Hepatic stellate cell (primary cell): ENCODE measurements around the gene TASP1.
"Not testable (repeated sequence)": the region's sequence is repeated elsewhere in the genome, so short reads cannot be mapped to it uniquely, and the experiment has no call there.

Experiments used
- DNase-seq: peaks from one replicate; pipeline ENCODE4 v3.0.0; 2011; ENCODE audit warnings: low spot score

Gene TASP1

DNA sequence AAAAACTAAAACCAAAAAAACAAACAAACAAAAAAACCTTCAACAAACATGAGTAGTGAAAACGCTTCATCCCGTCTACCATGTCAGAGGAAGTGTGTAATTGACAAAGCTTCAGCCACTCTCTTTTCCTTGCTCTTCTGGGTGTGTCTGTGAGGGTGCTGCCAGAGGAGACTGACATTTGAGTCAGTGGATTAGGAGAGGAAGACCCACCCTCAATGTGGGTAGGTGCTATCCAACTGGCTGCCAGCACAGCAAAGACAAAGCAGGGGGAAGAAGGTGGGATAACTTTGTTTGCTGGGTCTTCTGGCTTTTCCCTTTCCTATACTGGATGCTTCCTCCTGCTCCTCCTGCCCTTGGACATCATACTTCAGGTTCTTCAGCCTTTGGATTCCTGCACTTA is 145.6 kb downstream of the TASP1 start:
- no peak for DNase-seq

DNA sequence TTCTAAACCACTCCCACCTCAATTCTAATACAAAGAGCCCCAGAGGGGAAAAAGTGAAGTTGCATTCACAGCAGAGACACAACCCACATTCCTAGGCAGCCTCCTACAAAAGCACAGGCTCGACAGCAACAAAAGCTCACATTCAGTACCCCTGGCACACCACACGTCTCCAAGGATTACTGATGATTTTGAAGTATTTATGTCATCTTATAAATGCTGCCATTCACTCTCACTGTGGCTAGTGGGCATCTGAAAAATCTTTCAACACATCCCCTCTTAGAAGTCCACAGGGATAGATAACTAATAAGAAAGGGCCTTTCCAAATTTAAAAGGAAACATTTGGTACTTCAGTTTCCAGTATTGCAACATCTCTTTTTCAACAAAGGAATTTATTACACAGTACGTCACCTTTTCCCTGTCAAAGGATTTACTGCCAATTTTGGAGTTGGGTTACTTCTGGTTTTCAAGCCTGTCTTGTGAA is 146.7 kb downstream of the TASP1 start:
- no peak for DNase-seq

GRCh38 chr20:13487202-13487601 is 151.5 kb downstream of the TASP1 start:
- no peak for DNase-seq

GRCh38 chr20:13486694-13487093 is 152.0 kb downstream of the TASP1 start:
- no peak for DNase-seq

DNA sequence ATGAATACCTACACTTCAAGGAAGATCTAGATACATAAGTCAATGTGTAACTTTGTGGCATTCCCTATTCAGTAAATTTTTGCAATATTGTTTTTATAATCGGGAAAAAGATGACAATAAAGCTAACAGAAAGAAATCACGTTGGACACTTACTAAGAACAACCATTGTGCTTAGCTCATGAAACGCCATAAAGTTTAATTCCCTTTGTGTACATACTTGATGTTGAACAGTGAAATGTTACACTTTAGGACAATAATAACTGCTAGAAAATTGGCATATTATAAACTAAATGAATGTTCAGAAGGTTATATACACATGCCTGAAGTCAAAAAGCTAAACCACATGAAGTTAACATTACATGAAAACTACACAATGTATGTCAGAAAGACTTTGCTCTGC is 153.2 kb downstream of the TASP1 start:
- DNase-seq: no peak

DNA sequence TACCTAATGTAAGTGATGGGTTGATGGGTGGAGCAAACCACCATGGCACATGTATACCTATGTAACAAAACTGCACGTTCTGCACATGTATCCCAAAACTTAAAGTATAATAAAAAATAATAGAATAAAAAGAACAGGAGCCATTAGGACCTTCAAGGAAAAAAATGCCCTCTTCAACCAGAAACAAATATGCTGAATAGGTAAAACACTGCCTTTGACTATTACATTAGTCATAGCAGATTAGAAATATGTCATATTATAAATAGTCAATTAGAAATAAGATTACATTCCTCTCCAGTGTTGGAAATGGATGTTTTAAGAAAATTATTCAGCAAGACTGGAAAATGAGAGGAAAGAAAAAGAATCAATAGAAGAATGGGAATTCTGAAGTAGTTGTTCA is 153.7 kb downstream of the TASP1 start:
- not testable (repeated sequence) for DNase-seq

- not testable (repeated sequence) for DNase-seq
These were observed 155.3 kb downstream of the TASP1 start for GRCh38 chr20:13483472-13483871.

- no peak for DNase-seq
These were observed 160.4 kb downstream of the TASP1 start for GRCh38 chr20:13478366-13478765.

DNA sequence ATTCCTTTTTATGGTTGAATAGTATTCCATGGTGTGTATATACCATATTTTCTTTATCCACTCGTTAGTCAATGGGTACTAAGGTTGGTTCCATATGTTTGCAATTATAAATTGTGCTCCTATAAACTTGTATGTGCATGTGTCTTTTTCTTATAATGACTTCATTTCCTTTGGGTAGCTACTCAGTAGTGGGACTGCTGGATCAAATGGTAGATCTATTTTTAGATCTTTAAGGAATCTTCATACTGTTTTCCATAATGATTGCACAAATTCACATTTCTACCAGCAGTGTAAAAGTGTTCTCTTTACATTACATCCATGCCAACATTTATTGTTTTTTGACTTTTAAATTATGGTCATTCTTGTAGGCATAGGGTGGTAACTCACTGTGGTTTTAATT is 164.3 kb downstream of the TASP1 start:
- DNase-seq: no peak

GRCh38 chr20:13469262-13469661 is 169.5 kb downstream of the TASP1 start:
- DNase-seq: no peak

DNA sequence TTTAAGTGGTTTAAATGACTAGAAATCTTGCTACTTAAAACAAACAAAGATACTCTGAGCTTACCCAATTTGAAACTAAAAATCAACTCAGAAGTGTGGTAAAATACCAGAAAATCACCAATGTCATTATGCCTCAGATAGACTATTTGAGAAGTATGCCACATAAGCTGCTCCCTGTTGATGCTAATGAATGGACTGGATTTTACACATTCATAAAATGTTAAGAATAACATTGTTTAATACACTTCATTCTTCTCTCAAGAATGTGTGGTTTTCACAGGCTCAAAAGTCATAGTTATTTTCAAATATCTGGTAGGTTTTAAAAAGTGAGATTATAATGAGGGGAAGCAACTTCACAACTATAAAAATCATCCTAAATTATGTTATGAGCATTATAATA is 170.6 kb downstream of the TASP1 start:
- no peak for DNase-seq

DNA sequence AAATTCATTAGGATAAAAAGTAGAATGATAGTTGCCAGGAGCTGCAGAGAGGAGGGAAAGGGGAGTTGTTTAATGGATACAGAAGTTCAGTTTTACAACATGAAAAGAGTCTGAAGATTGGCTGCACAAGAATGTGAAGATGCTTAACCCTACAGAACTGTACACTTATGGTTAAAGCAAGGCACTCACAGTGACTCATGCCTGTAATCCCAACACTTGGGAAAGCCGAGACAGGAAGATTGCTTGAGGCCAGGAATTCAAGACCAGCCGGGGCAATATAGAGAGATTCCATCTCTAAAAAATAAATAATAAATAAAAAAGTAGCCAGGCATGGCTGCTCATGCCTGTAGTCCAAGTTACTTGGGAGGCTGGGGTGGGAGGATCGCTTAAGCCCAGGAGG is 174.0 kb downstream of the TASP1 start:
- no peak for DNase-seq

GRCh38 chr20:13461849-13462458 is 176.8 kb downstream of the TASP1 start:
- no peak for DNase-seq

GRCh38 chr20:13458860-13459451 is 179.8 kb downstream of the TASP1 start:
- peak; percentile 22 for DNase-seq

DNA sequence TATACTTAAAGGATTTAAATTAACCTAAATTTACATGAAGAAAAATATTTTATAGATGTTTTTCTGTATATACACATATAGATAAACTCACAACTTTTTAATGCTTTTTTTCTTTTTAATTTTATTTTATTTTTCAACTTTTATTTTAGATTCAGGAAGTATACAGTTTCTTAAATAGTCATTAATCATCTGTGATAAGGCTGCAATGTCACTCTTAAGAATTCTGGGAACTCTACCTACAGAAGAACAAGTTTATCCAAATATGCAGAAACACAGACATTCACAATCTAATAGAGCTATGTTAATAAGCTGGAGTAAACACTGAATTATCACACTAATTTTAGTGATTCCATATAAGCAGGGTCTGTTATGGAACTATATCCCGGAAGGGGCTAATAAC is 181.2 kb downstream of the TASP1 start:
- no peak for DNase-seq

- no peak for DNase-seq
These were observed 183.0 kb downstream of the TASP1 start for GRCh38 chr20:13455713-13456112.

DNA sequence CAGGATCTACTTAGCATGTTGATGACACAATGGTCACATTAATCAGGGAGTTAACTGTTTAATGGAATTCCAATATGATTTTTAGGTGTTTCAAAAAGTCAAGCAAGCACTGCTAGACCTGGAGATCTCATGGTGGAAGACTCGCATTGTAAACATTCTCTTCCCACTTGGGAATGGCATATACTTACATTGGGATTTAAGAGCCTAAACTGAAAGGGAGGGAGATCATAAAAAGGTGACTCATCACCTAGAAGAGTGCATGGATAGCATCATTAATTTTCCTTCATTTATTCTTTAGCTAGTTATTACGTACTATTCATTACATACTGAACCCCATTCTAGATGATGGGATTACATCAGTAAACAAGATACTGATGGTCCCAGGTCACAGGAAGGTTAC is 185.4 kb downstream of the TASP1 start:
- DNase-seq: no peak

- no peak for DNase-seq
These were observed 186.1 kb downstream of the TASP1 start for GRCh38 chr20:13452470-13453124.

- DNase-seq: no peak
These were observed 188.8 kb downstream of the TASP1 start for GRCh38 chr20:13449868-13450434.

- DNase-seq: no peak
These were observed 191.1 kb downstream of the TASP1 start for GRCh38 chr20:13447385-13448180.

- DNase-seq: no peak
These were observed 195.0 kb downstream of the TASP1 start for GRCh38 chr20:13443690-13444089.

- DNase-seq: no peak
These were observed 195.7 kb downstream of the TASP1 start for GRCh38 chr20:13442986-13443385.
